Stimulated activated naive CD4-positive, alpha-beta T cell treated with Interleukin-2 at 50 U/mL for 16 hours (primary cell): ENCODE data around the gene ZBTB26.
"Not testable (repeated sequence)": the region's sequence is repeated elsewhere in the genome, so short reads cannot be mapped to it uniquely, and the experiment has no call there.

Source experiments
- DNase-seq: peaks from one replicate; lab custom pipeline; 2025; lab: John Stamatoyannopoulos, UW

Gene ZBTB26

DNA sequence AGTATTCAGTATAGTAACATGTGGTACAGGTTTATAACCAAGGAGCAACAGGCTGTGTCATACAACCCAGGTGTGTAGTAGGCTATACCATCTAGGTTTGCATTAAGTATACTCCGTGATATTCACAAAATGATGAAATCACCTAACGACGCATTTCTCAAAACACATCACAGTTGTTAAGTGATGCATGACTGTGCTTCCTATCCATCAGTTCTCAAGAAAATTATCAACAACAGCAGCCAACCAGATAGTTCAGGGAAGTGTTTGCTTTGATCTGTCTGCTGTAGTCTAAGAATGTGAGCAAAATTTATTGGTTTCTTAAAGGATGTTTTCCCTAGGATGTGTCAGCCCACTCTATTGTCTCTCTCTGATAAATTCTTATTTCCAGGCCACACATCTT, 7.4 kb downstream of the ZBTB26 start:
- DNase-seq, result no peak

DNA sequence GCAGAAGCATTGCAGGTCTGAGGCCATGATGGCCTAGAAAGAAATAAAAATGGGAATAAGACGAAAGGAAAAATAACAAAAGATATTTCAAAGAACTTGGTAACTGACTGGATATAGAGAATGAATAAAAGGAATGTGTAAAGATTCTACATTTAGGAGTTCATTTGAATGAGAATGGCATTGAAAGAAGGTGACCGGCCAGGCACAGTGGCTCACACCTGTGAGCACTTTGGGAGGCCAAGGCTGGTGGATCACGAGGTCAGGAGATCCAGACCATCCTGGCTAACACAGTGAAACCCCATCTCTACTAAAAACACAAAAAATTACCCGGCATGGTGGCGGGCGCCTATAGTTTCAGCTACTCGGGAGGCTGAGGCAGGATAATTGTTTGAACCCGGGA, 8.6 kb downstream of the ZBTB26 start:
- no peak for DNase-seq

DNA sequence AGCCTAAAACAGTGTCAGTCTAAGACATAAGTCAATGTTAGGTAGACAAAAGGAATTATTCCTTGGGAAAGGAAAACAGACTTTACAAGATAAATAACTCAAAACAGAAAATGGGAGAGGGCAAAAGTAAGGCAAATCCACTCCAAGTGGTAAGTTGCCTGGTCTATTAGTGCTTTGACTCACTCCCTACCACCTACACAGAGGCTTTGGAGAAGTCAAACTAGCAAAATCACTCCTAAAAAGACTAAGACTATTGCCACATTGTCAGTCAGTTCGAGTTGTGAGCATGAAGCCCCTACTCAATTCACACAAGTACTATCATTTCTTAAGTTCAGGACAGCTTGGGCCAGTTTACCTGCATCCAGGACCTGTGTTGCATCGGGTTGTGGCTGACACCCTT, 13.0 kb downstream of the ZBTB26 start:
- no peak for DNase-seq

DNA sequence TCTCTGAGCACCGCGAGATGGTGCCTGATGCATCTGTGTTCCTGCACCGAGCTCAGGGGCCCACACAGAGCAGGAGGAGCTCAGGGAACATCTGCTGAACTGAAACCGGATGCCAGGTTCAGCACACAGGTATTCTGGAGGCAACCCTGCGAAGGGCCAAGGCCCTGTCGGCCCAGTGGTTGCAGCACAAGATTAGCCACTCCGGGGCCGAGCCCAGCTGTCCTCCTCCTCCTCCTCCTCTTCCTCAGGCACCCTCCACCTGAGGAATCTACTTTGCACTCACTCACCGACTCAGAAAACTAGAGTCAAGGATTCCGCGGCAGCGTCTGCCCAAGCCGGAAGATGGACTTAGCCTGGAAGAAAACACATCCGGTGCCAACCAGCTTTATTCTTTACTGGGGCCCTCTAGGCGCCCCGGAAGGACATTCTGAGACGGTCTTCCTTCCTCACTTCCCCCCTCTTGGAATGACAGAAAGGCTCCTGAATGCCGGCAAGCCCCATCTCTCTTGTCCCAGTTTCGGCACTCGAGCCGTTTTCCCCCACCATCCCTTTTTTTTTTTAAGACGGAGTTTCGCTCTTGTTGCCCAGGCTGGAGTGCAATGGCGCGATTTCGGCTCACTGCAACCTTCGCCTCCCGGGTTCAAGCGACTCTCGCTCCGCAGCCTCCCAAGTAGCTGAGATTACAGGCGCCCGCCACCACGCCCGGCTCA, 18.2 kb downstream of the ZBTB26 start, which contains the start of gene ZBTB6:
Gene ZBTB6 (minus strand): TSS at position 360 of the 710 bp plus-strand sequence. CDS start 1,251 bp downstream, outside the sequence.
- peak; percentile 72 for DNase-seq

DNA sequence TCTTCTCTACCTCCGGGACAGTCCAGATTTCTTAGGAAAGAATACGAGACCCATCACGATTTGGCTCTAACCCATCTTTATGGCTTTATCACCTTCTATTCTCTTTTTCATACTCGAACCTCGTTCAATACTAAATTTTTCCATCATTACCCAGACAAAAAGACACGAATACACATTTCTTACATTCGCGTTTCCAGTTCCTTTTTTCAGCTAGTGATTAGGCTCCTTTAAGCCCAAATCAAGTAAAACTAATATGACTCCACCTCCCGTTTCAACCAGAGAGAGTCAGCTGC, 18.7 kb downstream of the ZBTB26 start:
- no peak for DNase-seq

DNA sequence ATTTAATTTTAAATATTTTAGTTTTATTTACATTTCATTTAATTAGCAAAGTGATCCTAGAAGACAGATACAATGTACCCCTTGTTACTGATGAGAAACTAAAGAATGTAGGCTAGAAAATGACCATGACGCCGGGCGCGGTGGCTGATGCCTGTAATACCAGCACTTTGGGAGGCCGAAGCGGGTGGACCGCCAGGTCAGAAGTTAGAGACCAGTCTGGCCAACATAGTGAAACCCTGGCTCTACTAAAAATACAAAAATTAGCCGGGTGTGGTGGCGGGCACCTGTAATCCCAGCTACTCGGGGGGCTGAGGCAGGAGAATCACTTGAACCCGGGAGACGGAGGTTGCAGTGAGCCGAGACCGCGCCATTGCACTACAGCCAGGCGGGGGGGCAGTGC, 25.2 kb downstream of the ZBTB26 start:
- DNase-seq, result not testable (repeated sequence)

DNA sequence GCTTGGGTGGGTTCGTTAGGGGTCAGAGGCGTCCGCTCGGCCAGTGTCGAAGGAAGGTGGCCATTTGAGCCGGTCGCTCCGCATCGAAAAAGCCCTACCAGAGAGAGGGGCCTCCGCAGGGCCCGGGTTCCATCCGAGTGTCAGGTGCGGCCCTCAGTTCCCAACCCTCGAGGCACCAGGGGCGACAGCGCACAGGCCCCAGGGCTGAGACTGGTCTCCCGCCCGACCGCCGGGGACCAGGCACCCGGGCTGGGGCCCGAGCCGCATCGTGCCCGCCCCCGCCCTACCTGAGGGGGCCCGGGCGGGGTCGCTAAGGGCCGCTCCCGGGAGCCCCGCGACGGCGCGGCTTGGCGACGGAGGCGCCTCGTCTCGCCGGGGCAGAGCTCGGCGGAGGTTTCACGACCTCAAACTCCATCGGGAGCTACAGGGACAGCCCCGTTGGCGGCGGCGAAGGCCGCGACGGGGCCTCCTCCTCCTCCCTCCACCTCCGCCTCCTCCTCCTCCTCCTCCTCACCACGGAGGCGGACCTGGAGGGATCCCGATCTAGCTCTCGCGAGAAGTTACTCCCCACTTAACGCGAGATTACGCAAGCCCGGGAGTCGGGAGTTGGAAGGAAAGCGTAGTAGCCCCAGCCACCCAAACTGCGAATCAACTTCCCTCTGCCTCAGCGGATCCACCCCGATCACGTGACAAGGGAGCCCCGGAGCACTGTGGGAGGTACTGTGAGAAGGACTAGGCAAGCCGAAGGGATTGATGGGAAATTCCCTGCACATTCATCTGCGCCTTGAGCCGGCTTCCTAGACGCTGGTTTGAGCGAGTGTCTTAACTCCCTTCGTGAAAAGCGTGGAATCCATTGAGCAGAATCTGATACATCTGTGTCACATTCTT, 26.2 kb downstream of the ZBTB26 start, which contains the start of gene RC3H2:
Gene RC3H2 (minus strand): TSS at position 537 of the 888 bp plus-strand sequence. CDS start 7,850 bp downstream, outside the sequence.
- peak; percentile 97 for DNase-seq

DNA sequence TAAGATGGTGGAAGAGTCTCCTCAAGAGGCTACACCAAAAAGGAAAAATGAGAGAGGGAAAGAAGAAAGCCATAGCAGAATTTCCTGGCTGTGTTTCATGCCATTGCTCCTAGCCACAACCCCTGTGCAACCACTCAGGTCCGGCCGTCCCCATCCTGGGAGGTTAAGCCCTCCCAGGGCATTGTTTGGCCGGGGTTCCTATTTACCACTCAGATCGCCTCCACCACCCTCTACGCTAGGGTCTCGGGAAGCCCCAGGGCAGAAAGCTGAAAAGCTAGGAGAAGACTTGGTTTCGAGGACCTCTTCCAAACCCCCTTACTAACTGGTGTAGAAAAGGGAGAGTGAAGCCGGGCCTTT, 26.9 kb downstream of the ZBTB26 start:
- DNase-seq, result peak; percentile 27

DNA sequence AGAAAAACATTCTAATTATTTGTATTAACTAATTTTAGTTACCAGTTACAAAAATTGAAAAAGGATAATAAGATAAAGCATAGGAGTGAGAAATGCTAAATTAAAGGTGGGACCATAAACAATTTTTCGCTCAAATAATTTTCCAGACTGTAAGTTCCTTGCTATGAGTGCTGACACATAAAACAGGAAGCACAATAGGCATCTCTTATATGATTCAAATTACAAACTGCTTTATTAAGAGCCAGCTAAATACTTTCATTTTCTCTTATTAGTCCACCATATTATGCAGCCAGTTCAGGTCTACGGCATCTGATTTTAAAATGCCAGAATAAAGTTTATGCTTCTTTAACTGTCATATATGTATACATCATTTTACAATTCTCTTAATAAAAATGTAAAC, 30.5 kb downstream of the ZBTB26 start:
- no peak for DNase-seq

DNA sequence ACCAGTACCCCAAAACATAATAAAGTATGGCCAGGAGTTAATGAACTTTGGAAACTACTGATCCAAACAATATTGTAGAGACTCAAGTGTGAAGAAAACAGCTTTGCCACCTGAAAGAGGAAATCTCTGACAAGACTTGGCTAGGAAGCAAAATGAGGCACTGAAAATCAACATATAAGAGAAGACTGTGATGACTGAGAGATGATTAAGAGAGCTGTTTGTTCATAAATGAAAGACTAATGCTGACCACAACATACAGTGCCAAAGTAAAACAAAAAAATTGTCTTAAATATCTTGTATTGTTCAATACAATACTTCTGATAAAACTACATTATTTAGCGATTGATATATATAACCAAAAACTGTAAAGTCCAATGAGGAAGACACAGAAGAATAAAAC, 33.3 kb downstream of the ZBTB26 start:
- no peak for DNase-seq

DNA sequence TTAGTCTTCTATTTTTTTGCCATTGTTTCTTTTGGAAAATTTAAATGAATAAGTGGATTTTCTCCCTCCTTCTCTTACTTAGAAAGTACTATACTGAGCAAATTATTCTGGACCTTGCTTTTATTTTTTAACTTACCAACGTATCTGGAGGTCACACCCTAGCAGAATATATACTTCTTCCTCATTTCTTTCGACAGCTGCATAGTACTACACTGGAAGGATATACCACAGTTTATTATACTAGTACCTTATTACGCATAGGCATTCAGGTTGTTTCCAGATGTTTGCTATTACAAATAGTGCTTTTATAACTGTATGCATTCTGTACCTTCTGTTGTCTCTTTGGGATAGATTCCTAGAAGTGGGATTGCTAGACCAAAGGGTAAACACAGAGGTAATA, 42.8 kb downstream of the ZBTB26 start:
- DNase-seq, result no peak

DNA sequence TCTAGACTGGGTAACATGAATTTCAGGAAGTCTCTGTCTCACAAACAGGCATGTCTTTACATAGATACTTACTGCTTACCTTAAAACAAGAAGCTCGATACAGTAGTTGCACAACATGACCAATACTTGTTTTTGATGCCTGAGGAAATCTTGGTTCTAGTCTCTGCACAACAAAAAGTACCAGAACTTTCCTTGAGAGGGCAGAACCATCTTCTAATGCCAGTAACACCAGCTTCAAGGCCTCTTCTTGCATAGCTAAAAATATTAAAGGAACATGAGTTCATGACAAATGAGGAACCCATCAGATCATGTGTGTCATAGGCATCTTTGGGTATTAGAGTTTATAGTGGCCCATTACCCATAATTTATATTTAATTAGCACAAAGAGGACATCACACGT, 48.2 kb downstream of the ZBTB26 start:
- no peak for DNase-seq

DNA sequence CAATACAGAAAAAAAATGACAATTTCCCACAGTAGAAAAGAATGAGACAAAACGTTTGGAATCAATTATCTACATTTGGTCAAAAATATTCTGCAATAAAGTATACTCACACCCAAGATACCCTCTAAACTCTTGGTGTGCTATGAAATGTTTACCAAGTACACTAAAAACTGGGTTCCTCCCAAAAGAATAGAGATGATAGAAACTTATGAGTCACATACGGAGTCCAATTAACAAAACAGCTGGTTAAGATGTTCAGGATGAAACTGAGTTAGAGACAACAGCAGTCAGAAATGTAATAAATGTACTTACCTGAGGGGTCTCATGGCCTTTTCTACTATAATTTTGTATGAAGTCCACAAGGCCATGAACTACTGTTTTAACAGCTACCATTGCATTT, 51.9 kb downstream of the ZBTB26 start:
- DNase-seq, result no peak

DNA sequence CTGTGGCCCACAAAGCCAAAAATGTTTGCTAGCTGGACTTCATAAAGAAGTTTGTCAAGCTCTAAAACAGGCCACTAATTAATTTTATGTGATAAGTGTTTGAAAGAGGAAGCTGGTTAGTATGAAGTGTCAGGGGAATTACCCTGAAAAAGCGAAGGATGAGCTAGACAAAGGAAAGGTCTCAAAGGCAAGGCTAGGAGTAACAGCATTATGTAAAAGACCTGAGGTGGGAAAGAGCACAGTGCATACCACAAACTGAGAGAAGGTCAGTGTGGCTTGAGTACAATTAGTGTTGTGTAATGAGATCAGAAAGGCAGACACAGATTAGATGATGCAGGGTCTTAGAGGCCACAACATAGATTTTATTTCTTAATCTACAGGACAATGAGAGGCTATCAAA, 55.8 kb downstream of the ZBTB26 start:
- DNase-seq, result no peak

DNA sequence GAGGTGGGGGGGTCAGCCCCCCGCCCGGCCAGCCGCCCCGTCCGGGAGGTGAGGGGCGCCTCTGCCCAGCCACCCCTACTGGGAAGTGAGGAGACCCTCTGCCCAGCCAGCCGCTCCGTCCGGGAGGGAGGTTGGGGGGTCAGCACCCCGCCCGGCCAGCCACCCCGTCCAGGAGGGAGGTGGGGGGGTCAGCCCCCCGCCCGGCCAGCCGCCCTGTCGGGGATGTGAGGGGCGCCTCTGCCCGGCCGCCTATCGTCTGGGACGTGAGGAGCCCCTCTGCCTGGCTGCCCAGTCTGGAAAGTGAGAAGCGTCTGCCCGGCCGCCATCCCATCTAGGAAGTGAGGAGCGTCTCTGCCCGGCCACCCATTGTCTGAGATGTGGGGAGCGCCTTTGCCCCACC, 64.0 kb downstream of the ZBTB26 start:
- DNase-seq, result not testable (repeated sequence)

DNA sequence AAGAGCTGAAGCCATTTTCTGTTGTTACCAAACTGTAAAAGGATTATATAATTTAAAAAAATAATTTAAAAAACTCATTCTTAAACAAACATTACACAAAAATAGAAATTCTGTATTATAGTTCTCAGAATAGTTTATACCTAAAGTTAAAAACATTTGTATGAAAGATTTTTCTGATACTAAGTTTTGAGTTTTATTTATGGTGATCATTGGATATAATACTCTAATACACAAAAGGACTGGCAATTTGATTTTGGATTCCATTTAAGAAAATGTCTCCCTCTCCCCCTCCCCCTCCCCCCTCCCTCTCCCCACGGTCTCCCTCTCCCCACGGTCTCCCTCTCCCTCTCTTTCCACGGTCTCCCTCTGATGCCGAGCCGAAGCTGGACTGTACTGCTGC, 65.2 kb downstream of the ZBTB26 start:
- no peak for DNase-seq
